Activated CD4-positive, CD25-positive, alpha-beta regulatory T cell treated with anti-CD3 and anti-CD28 coated beads, Interleukin-2, amount 50 U/mL, for 24 hours (primary cell): ENCODE measurements around the gene PRKCE.
"Not testable (repeated sequence)": the region's sequence is repeated elsewhere in the genome, so short reads cannot be mapped to it uniquely, and the experiment has no call there.

Source experiments
- ATAC-seq, 2 donors: fragments of 150-1000 bp; cut with Tn5 transposase; one replicate each; pipeline ENCODE4 v1.10.0; 2021; ENCODE audit warnings: mild to moderate bottlenecking in 1 of 2, moderate library complexity in 1 of 2

PRKCE gene

GRCh38 chr2:45700407-45701013 lies 49.0 kb downstream of the PRKCE start:
- ATAC-seq: no peak

- no peak for ATAC-seq
Observed at GRCh38 chr2:45705233-45705632, 53.8 kb downstream of the PRKCE start.

DNA sequence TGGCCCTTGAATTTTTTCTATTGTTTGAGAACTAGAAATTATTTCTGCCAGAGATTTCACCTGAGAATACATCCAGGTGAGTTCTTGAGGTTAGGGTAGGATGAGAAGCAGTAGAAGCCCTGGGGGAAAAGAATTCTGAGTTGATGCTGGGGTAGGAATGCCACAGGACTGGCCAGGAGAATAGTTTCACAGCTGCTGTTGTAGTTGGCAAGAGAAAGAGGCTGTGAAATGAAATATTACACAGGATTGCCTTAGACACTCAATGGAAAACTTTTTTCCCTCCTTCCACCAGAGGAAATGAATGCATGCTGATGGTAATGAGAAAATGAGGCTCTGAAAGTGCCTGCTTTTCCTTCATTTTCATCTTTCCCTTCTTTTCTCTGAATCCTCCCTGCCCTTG lies 54.6 kb downstream of the PRKCE start:
- no peak for ATAC-seq

DNA sequence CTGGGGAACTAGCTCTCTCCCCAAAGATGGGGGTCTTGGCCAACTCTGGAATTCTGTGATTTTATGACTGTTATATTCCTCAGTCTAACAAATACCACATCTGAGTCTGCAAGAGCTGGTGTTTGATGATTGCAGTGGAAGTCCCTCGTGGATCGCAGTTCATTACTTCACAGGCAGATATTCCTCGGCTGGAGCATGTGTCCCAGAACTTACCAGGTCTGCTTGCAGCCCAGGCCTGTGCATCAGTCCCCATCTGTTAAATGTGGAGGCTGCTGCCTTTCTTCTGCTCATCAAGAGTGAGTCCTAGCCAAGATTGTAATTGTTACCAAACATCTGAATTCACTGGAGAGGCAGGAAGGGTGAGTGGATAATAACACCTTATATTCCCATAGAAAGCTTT lies 55.5 kb downstream of the PRKCE start:
- no peak for ATAC-seq

GRCh38 chr2:45707661-45708060 lies 56.2 kb downstream of the PRKCE start:
- no peak for ATAC-seq

DNA sequence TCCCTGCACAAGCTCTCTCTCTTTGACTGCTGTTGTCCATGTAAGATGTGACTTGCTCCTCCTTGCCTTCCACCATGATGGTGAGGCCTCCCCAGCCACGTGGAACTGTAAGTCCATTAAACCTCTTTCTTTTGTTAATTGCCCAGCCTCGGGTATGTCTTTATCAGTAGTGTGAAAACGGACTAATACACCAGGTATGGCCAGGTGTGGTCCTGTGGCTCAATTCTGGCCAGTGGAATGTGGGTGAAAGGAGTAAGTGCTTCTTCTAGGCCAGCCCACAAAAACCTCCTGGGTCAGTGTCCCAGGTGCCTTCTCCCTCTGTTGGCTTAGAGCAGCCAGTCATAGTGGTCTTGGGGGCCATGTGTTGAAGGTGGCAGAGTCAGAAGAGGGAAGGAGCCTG lies 57.0 kb downstream of the PRKCE start:
- no peak for ATAC-seq

DNA sequence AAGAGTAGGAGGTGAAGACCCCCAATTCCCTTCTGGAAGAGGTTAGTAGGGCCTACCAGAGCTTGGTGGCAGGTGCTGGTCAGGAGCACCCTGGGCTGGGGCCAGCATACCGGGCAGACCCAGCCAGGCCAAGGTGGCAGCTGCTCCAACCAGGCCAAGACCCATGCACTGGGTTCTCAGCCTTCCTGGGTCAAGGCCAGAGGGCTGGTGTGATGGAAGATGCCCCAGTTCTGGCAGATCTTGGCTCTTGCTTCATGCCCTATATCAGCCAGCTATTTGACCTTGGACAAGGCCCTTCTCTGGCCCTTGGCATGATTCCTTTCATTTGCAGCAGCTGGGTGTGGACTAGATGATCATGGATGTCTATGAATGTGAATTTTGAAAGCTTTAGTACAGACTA lies 57.7 kb downstream of the PRKCE start:
- ATAC-seq: no peak

- no peak for ATAC-seq
Observed at GRCh38 chr2:45710468-45710867, 59.0 kb downstream of the PRKCE start.

- ATAC-seq: no peak
Observed at GRCh38 chr2:45711224-45711623, 59.7 kb downstream of the PRKCE start.

- no peak for ATAC-seq
Observed at GRCh38 chr2:45712570-45712969, 61.1 kb downstream of the PRKCE start.

GRCh38 chr2:45713136-45713535 lies 61.7 kb downstream of the PRKCE start:
- no peak for ATAC-seq

DNA sequence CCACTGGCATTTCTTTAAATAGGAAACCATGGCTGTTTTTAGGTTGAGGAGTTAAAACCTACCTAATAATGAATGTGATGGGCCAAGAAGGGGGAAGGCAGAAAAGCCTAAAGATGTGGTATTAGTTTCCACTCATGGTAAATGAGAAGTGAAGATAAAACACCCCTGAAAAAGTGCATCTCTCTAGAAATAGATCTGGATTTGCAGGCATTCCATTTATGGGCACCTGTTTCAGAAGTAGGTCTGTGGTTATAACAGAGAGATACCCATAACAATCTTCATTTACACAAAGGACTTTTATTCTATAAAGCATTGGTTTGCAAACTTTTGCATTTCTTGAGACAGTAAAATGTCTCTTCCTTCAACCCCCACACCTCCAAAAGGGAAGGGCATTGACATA lies 62.1 kb downstream of the PRKCE start:
- no peak for ATAC-seq

DNA sequence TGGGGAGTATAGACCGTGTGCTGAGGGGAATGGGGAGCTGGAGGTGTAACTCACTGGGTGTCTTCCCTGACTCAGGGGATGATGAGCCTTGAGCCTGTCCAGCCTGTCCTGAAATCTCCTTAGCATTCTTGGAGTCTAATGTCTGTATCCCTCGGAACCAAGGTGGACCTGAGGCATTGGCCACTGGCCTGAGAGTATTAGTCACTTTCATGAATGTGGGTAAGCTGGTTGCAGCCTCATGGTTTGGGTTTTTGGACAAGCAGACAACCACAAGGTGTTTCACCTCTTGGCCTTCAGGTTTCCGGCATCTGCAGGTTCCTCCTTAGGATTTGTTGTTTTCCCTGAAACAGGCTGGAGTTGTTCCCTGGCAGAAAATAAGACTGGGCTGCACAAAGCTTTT lies 63.2 kb downstream of the PRKCE start:
- ATAC-seq: no peak

GRCh38 chr2:45715601-45716379 lies 64.3 kb downstream of the PRKCE start:
- no peak for ATAC-seq

DNA sequence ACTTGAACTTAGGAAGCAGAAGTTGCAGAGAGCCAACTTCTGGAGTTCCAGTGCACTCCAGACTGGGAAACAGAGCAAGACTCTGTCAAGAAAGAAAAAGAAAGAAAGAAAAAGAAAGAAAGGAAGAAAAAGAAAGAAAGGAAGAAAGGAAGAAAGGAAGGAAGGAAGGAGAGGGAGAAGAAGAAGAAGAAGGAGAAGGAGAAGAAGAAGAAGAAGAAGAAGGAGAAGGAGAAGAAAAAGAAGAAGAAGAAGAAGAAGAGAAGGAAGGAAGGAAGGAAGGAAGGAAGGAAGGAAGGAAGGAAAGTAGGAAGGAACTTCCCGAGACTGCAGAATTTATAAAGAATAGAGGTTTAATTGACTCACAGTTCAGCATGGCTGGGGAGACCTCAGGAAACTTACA lies 65.0 kb downstream of the PRKCE start:
- ATAC-seq: not testable (repeated sequence)

GRCh38 chr2:45716915-45717314 lies 65.4 kb downstream of the PRKCE start:
- no peak for ATAC-seq

- ATAC-seq: no peak
Observed at GRCh38 chr2:45720210-45720609, 68.7 kb downstream of the PRKCE start.

DNA sequence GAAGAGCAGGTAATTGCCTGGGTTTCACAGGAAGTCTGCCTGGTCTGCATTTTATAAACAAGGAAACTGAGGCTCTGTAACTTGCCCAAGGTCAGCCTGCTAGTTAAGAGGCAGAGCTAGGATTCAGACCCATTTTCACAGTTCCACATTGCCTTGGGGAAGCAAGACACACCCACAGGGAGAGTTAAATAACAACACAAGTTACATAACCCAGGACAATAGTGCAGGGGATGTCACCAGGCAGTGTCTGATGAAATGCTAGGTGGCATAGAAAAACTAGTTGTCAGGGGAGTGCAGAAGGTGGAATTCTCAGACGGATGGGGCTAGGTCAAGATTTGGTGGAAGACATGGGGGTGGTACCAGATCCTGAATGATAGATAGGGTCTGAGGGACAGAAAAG lies 69.7 kb downstream of the PRKCE start:
- ATAC-seq: no peak

DNA sequence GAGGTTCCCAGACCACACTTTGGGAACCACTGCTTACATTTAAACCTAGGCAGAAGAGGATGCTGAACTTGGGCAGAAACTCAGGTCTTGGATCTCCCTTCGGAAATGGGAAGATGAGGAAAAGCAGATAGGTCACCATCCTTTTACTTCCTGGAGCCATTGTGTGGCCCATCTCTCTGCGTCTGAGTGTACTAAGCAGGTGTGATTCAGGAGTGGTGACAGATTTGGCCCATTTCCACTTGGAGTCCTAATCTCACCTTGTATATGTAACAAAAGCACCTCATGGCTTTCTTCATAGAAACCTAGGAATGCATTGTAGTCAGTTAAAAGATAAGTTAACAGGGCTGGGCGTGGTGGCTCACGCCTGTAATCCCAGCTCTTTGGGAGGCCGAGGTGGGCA lies 71.0 kb downstream of the PRKCE start:
- ATAC-seq: no peak

DNA sequence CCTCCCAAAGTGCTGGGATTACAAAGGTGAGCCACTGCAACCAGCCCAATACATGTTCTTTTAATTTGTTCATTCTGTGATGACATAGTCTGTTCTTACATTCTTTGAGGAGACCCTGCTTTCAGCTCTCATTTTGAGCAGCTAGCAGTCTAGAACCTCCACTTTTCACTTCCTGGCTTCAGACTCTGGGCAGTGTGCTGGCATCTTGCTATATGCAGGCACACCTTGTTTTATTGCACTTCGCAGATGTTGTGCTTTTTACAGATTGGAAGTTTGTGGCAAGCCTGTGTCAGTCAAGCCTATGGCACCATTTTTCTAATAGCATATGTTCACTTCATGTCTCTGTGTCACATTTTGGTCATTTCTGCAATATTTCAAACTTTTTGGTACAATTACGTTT lies 72.4 kb downstream of the PRKCE start:
- ATAC-seq: no peak

DNA sequence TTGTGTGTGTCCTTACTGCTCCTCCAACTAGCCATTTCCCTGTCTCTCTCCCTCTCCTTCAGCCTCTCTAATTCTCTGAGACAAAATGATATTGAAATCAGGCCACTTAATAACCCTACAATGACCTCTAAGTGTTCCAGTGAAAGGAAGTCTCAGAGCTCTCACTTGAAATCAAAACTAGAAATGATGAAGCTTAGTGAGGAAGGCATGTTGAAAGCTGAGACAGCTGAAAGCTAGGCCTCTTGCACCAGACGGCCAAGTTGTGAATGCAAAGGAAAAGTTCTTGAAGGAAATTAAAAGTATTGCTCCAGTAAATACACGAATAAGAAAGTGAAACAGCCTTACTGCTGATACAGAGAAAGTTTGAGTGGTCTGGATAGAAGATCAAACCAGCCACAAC lies 72.9 kb downstream of the PRKCE start:
- no peak for ATAC-seq

DNA sequence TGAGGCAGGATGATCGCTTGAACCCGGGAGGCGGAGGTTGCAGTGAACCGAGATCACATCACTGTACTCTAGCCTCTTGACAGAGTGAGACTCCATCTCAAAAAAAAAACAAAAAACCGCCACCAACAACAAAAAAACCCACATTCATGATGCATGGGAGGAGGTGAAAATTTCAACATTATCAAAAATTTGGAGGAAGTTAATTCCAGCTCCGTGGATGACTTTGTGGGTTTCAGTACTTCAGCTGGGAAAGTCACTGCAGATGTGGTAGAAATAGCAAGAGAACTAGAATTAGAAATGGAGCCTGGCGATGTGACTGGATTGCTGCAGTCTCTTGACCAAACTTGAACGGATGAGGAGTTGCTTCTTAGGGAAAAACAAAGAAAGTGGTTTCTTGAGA lies 74.3 kb downstream of the PRKCE start:
- no peak for ATAC-seq

DNA sequence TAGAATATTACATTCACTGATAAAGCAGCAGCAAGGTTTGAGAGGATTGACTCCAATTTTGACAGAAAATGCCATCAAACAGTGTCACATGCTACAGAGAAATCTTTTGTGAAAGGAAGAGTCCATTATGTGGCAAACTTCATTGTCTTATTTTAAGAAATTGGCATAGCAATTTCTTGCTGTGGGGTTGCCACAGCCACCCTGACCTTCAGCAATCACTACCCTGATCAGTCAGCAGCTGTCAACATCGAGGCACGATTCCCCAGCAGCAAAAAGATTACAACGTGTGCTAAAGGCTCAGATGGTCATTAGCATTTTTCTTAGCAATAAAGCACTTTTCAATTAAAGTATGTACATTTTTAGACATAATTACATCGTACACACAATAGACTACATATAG lies 74.7 kb downstream of the PRKCE start:
- no peak for ATAC-seq

DNA sequence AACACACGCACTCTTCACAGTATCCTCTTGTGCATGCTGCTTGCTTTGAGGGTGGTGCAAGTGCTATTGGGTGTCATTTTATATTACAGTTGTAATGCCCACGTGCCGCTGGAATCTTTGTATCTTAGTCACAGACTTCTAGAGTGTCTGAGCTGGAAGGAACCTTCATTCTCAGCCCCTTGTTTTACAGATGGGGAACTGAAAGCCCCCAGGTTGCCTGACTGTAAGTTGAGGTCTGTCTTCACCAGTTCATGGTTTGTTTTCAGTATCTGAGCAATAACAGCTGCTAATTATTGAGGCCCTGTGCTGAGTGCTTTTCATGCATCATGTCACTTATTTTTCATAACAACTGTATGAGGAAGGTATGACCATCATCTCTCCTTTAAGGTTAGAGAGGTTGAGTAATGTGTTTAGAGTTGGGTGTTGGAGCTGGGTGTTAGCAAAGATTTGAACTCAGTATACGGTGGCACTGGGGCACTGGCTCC lies 77.0 kb downstream of the PRKCE start:
- ATAC-seq: peak; percentile 60 to 64
